ENCODE data around the gene GMIP. TPM values are rescaled to one million over a fixed set of nuclear protein-coding genes. Genes with fewer than 3 reads are reported as not detected.

The GMIP gene
- total and polyA plus RNA-seq, 2 donors (not counting 1 experiment from before 2014, with no cell fraction given) = 2.3 to 5.3 TPM

DNA sequence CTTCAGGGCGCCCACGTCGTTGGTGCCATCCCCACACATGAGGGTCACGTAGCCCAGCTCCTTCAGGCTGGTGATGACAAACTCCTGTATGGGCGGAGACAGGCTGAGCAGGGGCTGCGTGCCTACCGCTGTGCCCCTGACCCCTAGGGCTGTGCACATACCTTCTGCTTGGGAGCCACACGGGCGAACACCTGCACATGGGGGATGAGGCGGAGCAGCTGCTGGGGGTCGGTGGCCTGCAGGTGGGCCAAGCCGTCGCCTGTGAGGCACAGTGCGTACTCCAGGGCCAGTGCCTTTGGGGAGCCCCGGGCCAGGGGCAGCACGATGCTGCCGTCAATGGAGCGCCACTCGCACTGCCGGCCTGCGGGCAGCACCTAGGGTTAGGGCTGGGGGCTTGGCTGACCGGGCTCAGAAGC, 6.1 kb upstream of the GMIP start:
- DNase-seq (ENCODE audit: low read depth in 2 of 2) = no peak
- no peak overlapping the region for H3K27ac ChIP-seq (ENCODE audit: insufficient read depth, low read length)
- no peaks in the 10 kb centered on the region for H3K4me1 ChIP-seq (ENCODE audit: control insufficient read depth, extremely low read depth, insufficient read depth, low read length)
- no peak overlapping the region for H2AFZ ChIP-seq (ENCODE audit: low read length)
- no peaks in the 10 kb centered on the region for H4K20me1 ChIP-seq (ENCODE audit: control insufficient read depth, extremely low read depth, insufficient read depth, low read length)
- no peaks in the 10 kb centered on the region for H3K9me3 ChIP-seq (ENCODE audit: control insufficient read depth, insufficient read depth, low read depth, low read length)
- no peak overlapping the region for H3K4me3 ChIP-seq (replicated peaks in 1 of 4; ENCODE audit: control extremely low read depth in 1 of 4, insufficient read depth in 1 of 4, low read depth in 3 of 4, low read length in 4 of 4)
- TF ChIP-seq, protein P1, sequence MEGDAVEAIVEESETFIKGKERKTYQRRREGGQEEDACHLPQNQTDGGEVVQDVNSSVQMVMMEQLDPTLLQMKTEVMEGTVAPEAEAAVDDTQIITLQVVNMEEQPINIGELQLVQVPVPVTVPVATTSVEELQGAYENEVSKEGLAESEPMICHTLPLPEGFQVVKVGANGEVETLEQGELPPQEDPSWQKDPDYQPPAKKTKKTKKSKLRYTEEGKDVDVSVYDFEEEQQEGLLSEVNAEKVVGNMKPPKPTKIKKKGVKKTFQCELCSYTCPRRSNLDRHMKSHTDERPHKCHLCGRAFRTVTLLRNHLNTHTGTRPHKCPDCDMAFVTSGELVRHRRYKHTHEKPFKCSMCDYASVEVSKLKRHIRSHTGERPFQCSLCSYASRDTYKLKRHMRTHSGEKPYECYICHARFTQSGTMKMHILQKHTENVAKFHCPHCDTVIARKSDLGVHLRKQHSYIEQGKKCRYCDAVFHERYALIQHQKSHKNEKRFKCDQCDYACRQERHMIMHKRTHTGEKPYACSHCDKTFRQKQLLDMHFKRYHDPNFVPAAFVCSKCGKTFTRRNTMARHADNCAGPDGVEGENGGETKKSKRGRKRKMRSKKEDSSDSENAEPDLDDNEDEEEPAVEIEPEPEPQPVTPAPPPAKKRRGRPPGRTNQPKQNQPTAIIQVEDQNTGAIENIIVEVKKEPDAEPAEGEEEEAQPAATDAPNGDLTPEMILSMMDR (conservative IDR thresholded peaks at IDR 0.05 in 1 of 2, IDR thresholded peaks at IDR 0.05 in 1 of 2; ENCODE audit: low read depth in 1 of 2, low read length in 2 of 2) = no peak
- no peak for TF ChIP-seq EZH2 (IDR thresholded peaks at IDR 0.05; ENCODE audit: low read length, missing control alignments)
- H3K36me3 ChIP-seq (ENCODE audit: control insufficient read depth, insufficient read depth, low read length) = peaks cover 51% of the 10 kb centered on the region
- H3K4me2 ChIP-seq (ENCODE audit: extremely low read depth, insufficient read depth, low read length) = no peak overlapping the region
- no peak overlapping the region for H3K9ac ChIP-seq (ENCODE audit: insufficient read depth, low read length)
- no peaks in the 10 kb centered on the region for H3K27me3 ChIP-seq (ENCODE audit: control insufficient read depth, insufficient read depth, low read length)
- no peaks in the 10 kb centered on the region for H3K79me2 ChIP-seq (ENCODE audit: control insufficient read depth, insufficient read depth, low read length)

- H3K9me3 ChIP-seq (ENCODE audit: control insufficient read depth, insufficient read depth, low read depth, low read length) = no peaks in the 10 kb centered on the region
- H3K4me1 ChIP-seq (ENCODE audit: control insufficient read depth, extremely low read depth, insufficient read depth, low read length) = no peaks in the 10 kb centered on the region
- H3K27me3 ChIP-seq (ENCODE audit: control insufficient read depth, insufficient read depth, low read length) = no peaks in the 10 kb centered on the region
- H3K9ac ChIP-seq (ENCODE audit: insufficient read depth, low read length) = no peak overlapping the region
- H3K4me2 ChIP-seq (ENCODE audit: extremely low read depth, insufficient read depth, low read length) = no peak overlapping the region
- DNase-seq (ENCODE audit: low read depth in 2 of 2) = no peak
- TF ChIP-seq EZH2 (IDR thresholded peaks at IDR 0.05; ENCODE audit: low read length, missing control alignments) = no peak
- TF ChIP-seq, protein P1 (conservative IDR thresholded peaks at IDR 0.05 in 1 of 2, IDR thresholded peaks at IDR 0.05 in 1 of 2; ENCODE audit: low read depth in 1 of 2, low read length in 2 of 2) = no peak
- H4K20me1 ChIP-seq (ENCODE audit: control insufficient read depth, extremely low read depth, insufficient read depth, low read length) = no peaks in the 10 kb centered on the region
- H3K27ac ChIP-seq (ENCODE audit: insufficient read depth, low read length) = no peak overlapping the region
- H3K36me3 ChIP-seq (ENCODE audit: control insufficient read depth, insufficient read depth, low read length) = peaks cover 47% of the 10 kb centered on the region
- no peak overlapping the region for H3K4me3 ChIP-seq (replicated peaks in 1 of 4; ENCODE audit: control extremely low read depth in 1 of 4, insufficient read depth in 1 of 4, low read depth in 3 of 4, low read length in 4 of 4)
- no peak overlapping the region for H2AFZ ChIP-seq (ENCODE audit: low read length)
- H3K79me2 ChIP-seq (ENCODE audit: control insufficient read depth, insufficient read depth, low read length) = no peaks in the 10 kb centered on the region
Observed at GRCh38 chr19:19649155-19649554, 5.7 kb upstream of the GMIP start.

- no peaks in the 10 kb centered on the region for H3K79me2 ChIP-seq (ENCODE audit: control insufficient read depth, insufficient read depth, low read length)
- no peak for TF ChIP-seq EZH2 (IDR thresholded peaks at IDR 0.05; ENCODE audit: low read length, missing control alignments)
- TF ChIP-seq, protein P1 (conservative IDR thresholded peaks at IDR 0.05 in 1 of 2, IDR thresholded peaks at IDR 0.05 in 1 of 2; ENCODE audit: low read depth in 1 of 2, low read length in 2 of 2) = no peak
- peaks cover 2% of the 10 kb centered on the region for H3K4me1 ChIP-seq (ENCODE audit: control insufficient read depth, extremely low read depth, insufficient read depth, low read length)
- no peak for DNase-seq (ENCODE audit: low read depth in 2 of 2)
- H3K9me3 ChIP-seq (ENCODE audit: control insufficient read depth, insufficient read depth, low read depth, low read length) = no peaks in the 10 kb centered on the region
- H3K27ac ChIP-seq (ENCODE audit: insufficient read depth, low read length) = no peak overlapping the region
- H4K20me1 ChIP-seq (ENCODE audit: control insufficient read depth, extremely low read depth, insufficient read depth, low read length) = no peaks in the 10 kb centered on the region
- H3K9ac ChIP-seq (ENCODE audit: insufficient read depth, low read length) = no peak overlapping the region
- no peaks in the 10 kb centered on the region for H3K27me3 ChIP-seq (ENCODE audit: control insufficient read depth, insufficient read depth, low read length)
- peaks cover 34% of the 10 kb centered on the region for H3K36me3 ChIP-seq (ENCODE audit: control insufficient read depth, insufficient read depth, low read length)
- H3K4me2 ChIP-seq (ENCODE audit: extremely low read depth, insufficient read depth, low read length) = no peak overlapping the region
- no peak overlapping the region for H3K4me3 ChIP-seq (replicated peaks in 1 of 4; ENCODE audit: control extremely low read depth in 1 of 4, insufficient read depth in 1 of 4, low read depth in 3 of 4, low read length in 4 of 4)
- H2AFZ ChIP-seq (ENCODE audit: low read length) = no peak overlapping the region
Observed at GRCh38 chr19:19647037-19647835, 3.8 kb upstream of the GMIP start.

Data from fibroblast of lung (primary cell).